ENCODE results near the gene MYO1F.

- TF ChIP-seq CTCF (IDR thresholded peaks at IDR 0.05) (no peak), EZH2 (IDR thresholded peaks at IDR 0.05; ENCODE audit: borderline replicate concordance, insufficient read depth, low read depth, low read length, poor library complexity, severe bottlenecking) (no peak)
These were observed 32.2 kb upstream of the MYO1F start for GRCh38 chr19:8609279-8610040.

Measured in B cell (primary cell).